Activated CD4-positive, alpha-beta T cell treated with anti-CD3 and anti-CD28 coated beads, Interleukin-2, amount 50 U/mL, for 4 hours (primary cell): ENCODE results near the gene MYO7A.

Source experiments
- DNase-seq, 2 experiments: peaks; one replicate each; pipeline ENCODE4 v3.0.0-alpha.2; 2020

MYO7A gene

GRCh38 chr11:77112641-77113381 is 15.2 kb upstream of the MYO7A start:
- DNase-seq = no peak

GRCh38 chr11:77113382-77114088 is 14.5 kb upstream of the MYO7A start:
- DNase-seq = no peak

- DNase-seq = no peak
Measured at GRCh38 chr11:77114089-77114463, 14.0 kb upstream of the MYO7A start.

- no peak for DNase-seq
Measured at GRCh38 chr11:77115181-77115611, 12.8 kb upstream of the MYO7A start.

GRCh38 chr11:77115956-77116355 is 12.1 kb upstream of the MYO7A start:
- no peak for DNase-seq

- DNase-seq = no peak
Measured at GRCh38 chr11:77117492-77117891, 10.6 kb upstream of the MYO7A start.

- no peak for DNase-seq
Measured at GRCh38 chr11:77118086-77118485, 10.0 kb upstream of the MYO7A start.

GRCh38 chr11:77118971-77119370 is 9.1 kb upstream of the MYO7A start:
- DNase-seq = no peak

GRCh38 chr11:77119531-77119936 is 8.5 kb upstream of the MYO7A start:
- DNase-seq = no peak

GRCh38 chr11:77120571-77120970 is 7.5 kb upstream of the MYO7A start:
- no peak for DNase-seq

GRCh38 chr11:77121096-77121640 is 6.9 kb upstream of the MYO7A start:
- DNase-seq = no peak

GRCh38 chr11:77121876-77122575 is 6.0 kb upstream of the MYO7A start:
- DNase-seq = no peak

- no peak for DNase-seq
Measured at GRCh38 chr11:77122576-77123212, 5.4 kb upstream of the MYO7A start.

- no peak for DNase-seq
Measured at GRCh38 chr11:77123591-77123990, 4.5 kb upstream of the MYO7A start.

- DNase-seq = no peak
Measured at GRCh38 chr11:77124041-77124440, 4.0 kb upstream of the MYO7A start.

- DNase-seq = no peak
Measured at GRCh38 chr11:77124488-77124887, 3.6 kb upstream of the MYO7A start.

GRCh38 chr11:77125191-77125590 is 2.9 kb upstream of the MYO7A start:
- no peak for DNase-seq

GRCh38 chr11:77125695-77126094 is 2.4 kb upstream of the MYO7A start:
- DNase-seq = no peak

GRCh38 chr11:77126156-77126775 is 1.8 kb upstream of the MYO7A start:
- no peak for DNase-seq

- DNase-seq = no peak
Measured at GRCh38 chr11:77126861-77127234, 1.2 kb upstream of the MYO7A start.

- DNase-seq = peak; percentile 35 to 45
Measured at GRCh38 chr11:77127235-77127911, 673 bp upstream of the MYO7A start.
